Activated CD4-positive, alpha-beta T cell treated with anti-CD3 and anti-CD28 coated beads for 36 hours (primary cell): Measurements from ENCODE around the gene PLXNB3. TPM values are rescaled to one million over a fixed set of nuclear protein-coding genes. Genes with fewer than 3 reads are reported as not detected.
"Not testable (repeated sequence)": the region's sequence is repeated elsewhere in the genome, so short reads cannot be mapped to it uniquely, and the experiment has no call there.

ENCODE experiments used
- ATAC-seq: fragments of 200-7000 bp; cut with Tn5 transposase; one replicate; pipeline ENCODE4 v1.10.0; 2021; ENCODE audit warnings: mild to moderate bottlenecking, moderate library complexity
- CTCF ChIA-PET: fragments of 350-600 bp; sonication (Branson Sonifier 250); formaldehyde crosslinking; loops from one replicate; lab custom pipeline; 2021; ENCODE audit warnings: antibody characterized with exemption; lab: Charles Lee
- POLR2A ChIA-PET: fragments of 350-600 bp; sonication (Branson Sonifier 250); formaldehyde crosslinking; loops from one replicate; lab custom pipeline; 2021; ENCODE audit warnings: antibody characterized with exemption, inconsistent platforms; lab: Charles Lee
- DNase-seq: peaks from one replicate; pipeline ENCODE4 v3.0.0-alpha.2; 2020
- H3K27ac Mint-ChIP-seq: one replicate; pipeline ENCODE4 v1.8.0; 2021; ENCODE audit warnings: mixed read lengths
- H3K27me3 Mint-ChIP-seq: one replicate; pipeline ENCODE4 v1.8.0; 2021; ENCODE audit warnings: mixed read lengths
- H3K36me3 Mint-ChIP-seq: one replicate; pipeline ENCODE4 v1.8.0; 2021; ENCODE audit warnings: low read depth, mixed read lengths
- H3K4me1 Mint-ChIP-seq: one replicate; pipeline ENCODE4 v1.8.0; 2021; ENCODE audit warnings: mixed read lengths
- H3K4me3 Mint-ChIP-seq: one replicate; pipeline ENCODE4 v1.8.0; 2021; ENCODE audit warnings: mild to moderate bottlenecking, moderate library complexity, mixed read lengths
- H3K9me3 Mint-ChIP-seq: one replicate; pipeline ENCODE4 v1.8.0; 2021; ENCODE audit warnings: low read depth, mixed read lengths
- intact Hi-C, 2 experiments: fragments of 100-400 bp; cut with DNase I in 1 of 2; cut with micrococcal nuclease in 1 of 2; formaldehyde crosslinking; loops; one replicate each; pipeline versions ENCODE4 v1.14.2 to v1.15.1; 2022 to 2024; cut with DNase I, micrococcal nuclease
- total RNA-seq, 2 experiments: library from RNA; stranded (reverse); gene quantifications; one replicate each; pipeline ENCODE4 v1.2.3, GENCODE V29; 2021

PLXNB3 gene
- total RNA-seq, 2 experiments from 2014 or later: 1.6 to 2.4 TPM

GRCh38 chrX:153813161-153813560 lies 49.1 kb downstream of the PLXNB3 start:
- Mint-ChIP-seq H3K4me3 (no peak overlapping the region), H3K27me3 (no peaks in the 10 kb centered on the region), H3K4me1 (peaks cover 21% of the 10 kb centered on the region), H3K9me3 (no peaks in the 10 kb centered on the region), H3K27ac (no peak overlapping the region), H3K36me3 (no peaks in the 10 kb centered on the region)
- intact Hi-C loops: no loop called here
- DNase-seq: no peak
- no peak for ATAC-seq
- CTCF ChIA-PET: no interaction called here
- POLR2A ChIA-PET: no interaction called here

GRCh38 chrX:153814591-153815315 lies 50.7 kb downstream of the PLXNB3 start:
- Mint-ChIP-seq H3K4me1 (peaks cover 21% of the 10 kb centered on the region), H3K27ac (no peak overlapping the region), H3K9me3 (no peaks in the 10 kb centered on the region), H3K27me3 (no peaks in the 10 kb centered on the region), H3K4me3 (no peak overlapping the region), H3K36me3 (no peaks in the 10 kb centered on the region)
- ATAC-seq: no peak
- ChIA-PET CTCF (interaction anchor here (0.7 kb wide), 1 partner anchor 165 kb away, joined by 3 read pairs; no protein-coding TSS in a partner anchor), POLR2A (interaction anchor here (0.6 kb wide), 1 partner anchor 712 kb away, joined by 5 read pairs; no protein-coding TSS in a partner anchor)
- no peak for DNase-seq
- intact Hi-C loops: loop anchor here in 1 of 2 experiments (5.0 kb wide), 2 partner anchors 47 to 73 kb away; partner anchors contain the start of gene L1CAM

- Mint-ChIP-seq H3K4me1 (peaks cover 37% of the 10 kb centered on the region), H3K27ac (no peak overlapping the region), H3K36me3 (no peaks in the 10 kb centered on the region), H3K27me3 (no peaks in the 10 kb centered on the region), H3K4me3 (no peak overlapping the region), H3K9me3 (no peaks in the 10 kb centered on the region)
- POLR2A ChIA-PET: no interaction called here
- peak; percentile 68 for DNase-seq
- CTCF ChIA-PET: interaction anchor here (0.7 kb wide), 1 partner anchor 50 kb away, joined by 3 read pairs; no protein-coding TSS in a partner anchor
- peak; percentile 61 for ATAC-seq
- intact Hi-C loops: loop anchor here in 1 of 2 experiments (5.0 kb wide), 2 partner anchors 50 to 70 kb away; partner anchors contain the start of gene L1CAM
Observed at GRCh38 chrX:153816831-153817690, 53.0 kb downstream of the PLXNB3 start.

- POLR2A ChIA-PET, H3K27me3 Mint-ChIP-seq, H3K27ac Mint-ChIP-seq, ATAC-seq, H3K4me3 Mint-ChIP-seq, H3K36me3 Mint-ChIP-seq, H3K9me3 Mint-ChIP-seq, DNase-seq: not testable (repeated sequence)
- H3K4me1 Mint-ChIP-seq: peaks cover 44% of the 10 kb centered on the region
- CTCF ChIA-PET: interaction anchor here (0.7 kb wide), 1 partner anchor 24 kb away, joined by 3 read pairs; the partner anchor contains the start of genes IDH3G and SSR4
- intact Hi-C loops: loop anchor here in 1 of 2 experiments (5.0 kb wide), 2 partner anchors 51 to 69 kb away; partner anchors contain the start of gene L1CAM
Observed at GRCh38 chrX:153818064-153818463, 54.0 kb downstream of the PLXNB3 start.

- Mint-ChIP-seq H3K9me3 (no peaks in the 10 kb centered on the region), H3K27ac (no peak overlapping the region), H3K4me3 (peak overlapping the region; percentile 52), H3K27me3 (no peaks in the 10 kb centered on the region), H3K4me1 (peaks cover 47% of the 10 kb centered on the region), H3K36me3 (no peaks in the 10 kb centered on the region)
- DNase-seq (peak; percentile 71), ATAC-seq (peak; percentile 78)
- ChIA-PET POLR2A (no interaction called here), CTCF (interaction anchor here (0.6 to 1.4 kb wide), 3 partner anchors 8 to 24 kb away, joined by 3 to 4 read pairs (median 3); partner anchors contain the start of genes IDH3G and SSR4)
- intact Hi-C loops: loop anchor here in 1 of 2 experiments (1.0 to 5.0 kb wide), 3 partner anchors 12 to 69 kb away; partner anchors contain the start of genes L1CAM and PDZD4
Observed at GRCh38 chrX:153818571-153819383, 54.7 kb downstream of the PLXNB3 start.

- peaks cover 49% of the 10 kb centered on the region for H3K4me1 Mint-ChIP-seq
- intact Hi-C loops: loop anchor here in 1 of 2 experiments (1.0 to 5.0 kb wide), 4 partner anchors 11 to 83 kb away; partner anchors contain the start of genes AVPR2, L1CAM and PDZD4
- CTCF ChIA-PET: interaction anchor here (1.4 kb wide), 1 partner anchor 9 kb away, joined by 4 read pairs; no protein-coding TSS in a partner anchor
- peak overlapping the region; percentile 52 for H3K4me3 Mint-ChIP-seq
- H3K27me3 Mint-ChIP-seq: no peaks in the 10 kb centered on the region
- ATAC-seq (no peak), DNase-seq (no peak)
- no peaks in the 10 kb centered on the region for H3K9me3 Mint-ChIP-seq
- POLR2A ChIA-PET: no interaction called here
- no peak overlapping the region for H3K27ac Mint-ChIP-seq
- no peaks in the 10 kb centered on the region for H3K36me3 Mint-ChIP-seq
Observed at GRCh38 chrX:153819384-153820040, 55.5 kb downstream of the PLXNB3 start.

- DNase-seq (no peak), ATAC-seq (no peak)
- ChIA-PET CTCF (no interaction called here), POLR2A (no interaction called here)
- no peak overlapping the region for H3K4me3 Mint-ChIP-seq
- intact Hi-C loops: loop anchor here in 1 of 2 experiments (5.0 kb wide), 1 partner anchor 82 kb away; the partner anchor contains the start of gene AVPR2
- no peaks in the 10 kb centered on the region for H3K36me3 Mint-ChIP-seq
- peaks cover 44% of the 10 kb centered on the region for H3K4me1 Mint-ChIP-seq
- H3K27me3 Mint-ChIP-seq: no peaks in the 10 kb centered on the region
- no peak overlapping the region for H3K27ac Mint-ChIP-seq
- no peaks in the 10 kb centered on the region for H3K9me3 Mint-ChIP-seq
Observed at GRCh38 chrX:153820601-153821000, 56.6 kb downstream of the PLXNB3 start.

GRCh38 chrX:153821066-153821465 lies 57.0 kb downstream of the PLXNB3 start:
- CTCF ChIA-PET: no interaction called here
- no peak for DNase-seq
- H3K4me3 Mint-ChIP-seq: no peak overlapping the region
- no peaks in the 10 kb centered on the region for H3K9me3 Mint-ChIP-seq
- H3K27me3 Mint-ChIP-seq: no peaks in the 10 kb centered on the region
- peaks cover 44% of the 10 kb centered on the region for H3K4me1 Mint-ChIP-seq
- intact Hi-C loops: loop anchor here in 1 of 2 experiments (5.0 kb wide), 1 partner anchor 81 kb away; the partner anchor contains the start of gene AVPR2
- no peak overlapping the region for H3K27ac Mint-ChIP-seq
- no peak for ATAC-seq
- POLR2A ChIA-PET: no interaction called here
- H3K36me3 Mint-ChIP-seq: no peaks in the 10 kb centered on the region

- ATAC-seq (no peak), DNase-seq (no peak)
- no peaks in the 10 kb centered on the region for H3K27me3 Mint-ChIP-seq
- H3K36me3 Mint-ChIP-seq: no peaks in the 10 kb centered on the region
- H3K4me3 Mint-ChIP-seq: no peak overlapping the region
- intact Hi-C loops: loop anchor here in 1 of 2 experiments (5.0 kb wide), 1 partner anchor 78 kb away; the partner anchor contains the start of gene AVPR2
- peaks cover 41% of the 10 kb centered on the region for H3K4me1 Mint-ChIP-seq
- H3K9me3 Mint-ChIP-seq: no peaks in the 10 kb centered on the region
- H3K27ac Mint-ChIP-seq: no peak overlapping the region
- POLR2A ChIA-PET: no interaction called here
- CTCF ChIA-PET: no interaction called here
Observed at GRCh38 chrX:153824348-153824747, 60.3 kb downstream of the PLXNB3 start.

GRCh38 chrX:153825042-153825441 lies 61.0 kb downstream of the PLXNB3 start:
- ChIA-PET POLR2A (no interaction called here), CTCF (no interaction called here)
- H3K4me3 Mint-ChIP-seq: no peak overlapping the region
- intact Hi-C loops: no loop called here
- H3K27me3 Mint-ChIP-seq: no peaks in the 10 kb centered on the region
- peaks cover 41% of the 10 kb centered on the region for H3K4me1 Mint-ChIP-seq
- no peaks in the 10 kb centered on the region for H3K9me3 Mint-ChIP-seq
- H3K36me3 Mint-ChIP-seq: no peaks in the 10 kb centered on the region
- DNase-seq (no peak), ATAC-seq (no peak)
- no peak overlapping the region for H3K27ac Mint-ChIP-seq
